ENCODE data around the gene PHF13. TPM values are rescaled to one million over a fixed set of nuclear protein-coding genes. Genes with fewer than 3 reads are reported as not detected.

The PHF13 gene
- total RNA-seq, 1 experiment from 2014 or later = 25.0 TPM

DNA sequence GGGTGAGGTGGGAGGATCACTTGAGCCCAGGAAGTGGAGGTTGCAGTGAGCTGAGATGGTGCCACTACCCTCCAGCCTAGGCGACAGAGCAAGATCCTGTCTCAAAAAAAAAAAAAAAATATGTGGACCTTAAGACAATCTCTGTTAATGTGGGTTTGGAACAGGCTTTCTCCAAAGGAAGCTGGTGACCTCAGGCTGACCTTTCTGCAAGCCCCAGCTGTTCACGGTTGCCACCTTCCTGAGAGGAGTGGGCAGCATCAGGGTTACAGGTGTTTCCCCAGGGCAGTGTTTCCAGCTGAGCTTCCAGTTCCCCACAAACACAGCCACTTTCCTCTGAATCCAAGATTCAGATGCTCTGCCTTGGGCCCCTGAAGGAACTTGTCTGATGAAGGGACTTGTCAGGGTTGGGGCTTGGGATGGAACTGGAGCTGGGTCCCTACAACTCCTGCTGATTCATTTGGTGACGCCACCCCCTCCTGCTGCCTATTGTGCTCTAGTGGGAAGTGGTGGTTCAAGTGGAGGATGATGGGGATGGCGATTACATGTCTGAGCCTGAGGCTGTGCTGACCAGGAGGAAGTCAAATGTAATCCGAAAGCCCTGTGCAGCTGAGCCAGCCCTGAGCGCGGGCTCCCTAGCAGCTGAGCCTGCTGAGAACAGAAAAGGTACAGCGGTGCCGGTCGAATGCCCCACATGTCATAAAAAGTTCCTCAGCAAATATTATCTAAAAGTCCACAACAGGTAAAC is 31.8 kb upstream of the PHF13 start:
- Histone ChIP-seq H3K27ac (no peak overlapping the region), H3K27me3 (no peaks in the 10 kb centered on the region), H3K9me3 (replicated peaks) (no peaks in the 10 kb centered on the region), H3K4me3 (no peak overlapping the region), H3K4me1 (peaks cover 13% of the 10 kb centered on the region; the same call in 1 of the 2 replicates), H3K36me3 (no peaks in the 10 kb centered on the region)
- no peak for DNase-seq

- no peaks in the 10 kb centered on the region for H3K36me3 ChIP-seq
- no peak for DNase-seq
- H3K9me3 ChIP-seq (replicated peaks) = no peaks in the 10 kb centered on the region
- H3K27ac ChIP-seq = no peak overlapping the region
- peaks cover 13% of the 10 kb centered on the region; the same call in 1 of the 2 replicates for H3K4me1 ChIP-seq
- H3K27me3 ChIP-seq = no peaks in the 10 kb centered on the region
- no peak overlapping the region for H3K4me3 ChIP-seq
Measured at GRCh38 chr1:6582370-6582769, 31.2 kb upstream of the PHF13 start.

- Histone ChIP-seq H3K36me3 (peaks cover 9% of the 10 kb centered on the region; the same call in 1 of the 2 replicates), H3K9me3 (replicated peaks) (no peaks in the 10 kb centered on the region), H3K27me3 (no peaks in the 10 kb centered on the region), H3K4me1 (peaks cover 9% of the 10 kb centered on the region; the same call in 1 of the 2 replicates), H3K27ac (no peak overlapping the region), H3K4me3 (no peak overlapping the region)
- no peak for DNase-seq
Measured at GRCh38 chr1:6584126-6585080, 29.1 kb upstream of the PHF13 start.

GRCh38 chr1:6585081-6585722 is 28.3 kb upstream of the PHF13 start:
- Histone ChIP-seq H3K36me3 (peaks cover 16% of the 10 kb centered on the region), H3K4me1 (peaks cover 8% of the 10 kb centered on the region; the same call in 1 of the 2 replicates), H3K27ac (no peak overlapping the region), H3K9me3 (replicated peaks) (no peaks in the 10 kb centered on the region), H3K4me3 (no peak overlapping the region), H3K27me3 (no peaks in the 10 kb centered on the region)
- DNase-seq = no peak

GRCh38 chr1:6585841-6586240 is 27.7 kb upstream of the PHF13 start:
- Histone ChIP-seq H3K9me3 (replicated peaks) (no peaks in the 10 kb centered on the region), H3K27ac (no peak overlapping the region), H3K4me3 (no peak overlapping the region), H3K36me3 (peaks cover 22% of the 10 kb centered on the region), H3K4me1 (peaks cover 4% of the 10 kb centered on the region; the same call in 1 of the 2 replicates), H3K27me3 (no peaks in the 10 kb centered on the region)
- DNase-seq = no peak

DNA sequence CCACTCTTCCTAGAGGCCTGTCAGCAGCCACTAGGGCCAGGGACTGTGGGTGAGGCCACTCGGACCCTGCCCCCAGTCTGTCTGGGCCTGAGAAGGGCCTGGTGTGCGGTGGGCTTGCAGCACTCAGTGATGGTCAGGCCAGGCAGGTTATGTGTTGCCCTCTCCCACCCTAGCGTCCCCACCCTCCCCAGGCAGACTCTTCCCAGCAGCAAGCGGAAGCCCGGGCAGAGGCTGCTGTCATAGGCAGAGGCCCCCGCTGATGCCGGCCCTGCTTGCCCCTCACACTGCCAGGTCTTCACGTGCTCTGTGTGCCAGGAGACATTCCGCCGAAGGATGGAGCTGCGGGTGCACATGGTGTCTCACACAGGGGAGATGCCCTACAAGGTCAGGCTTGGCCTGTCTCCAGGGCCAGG is 27.1 kb upstream of the PHF13 start:
- Histone ChIP-seq H3K4me3 (no peak overlapping the region), H3K27ac (no peak overlapping the region), H3K9me3 (replicated peaks) (no peaks in the 10 kb centered on the region), H3K36me3 (peaks cover 23% of the 10 kb centered on the region), H3K27me3 (no peaks in the 10 kb centered on the region), H3K4me1 (no peaks in the 10 kb centered on the region)
- DNase-seq = no peak

GRCh38 chr1:6587261-6588005 is 26.1 kb upstream of the PHF13 start:
- H3K9me3 ChIP-seq (replicated peaks) = no peaks in the 10 kb centered on the region
- DNase-seq = no peak
- no peaks in the 10 kb centered on the region for H3K4me1 ChIP-seq
- no peak overlapping the region for H3K4me3 ChIP-seq
- H3K36me3 ChIP-seq = peaks cover 28% of the 10 kb centered on the region
- no peaks in the 10 kb centered on the region for H3K27me3 ChIP-seq
- H3K27ac ChIP-seq = no peak overlapping the region

GRCh38 chr1:6588128-6588892 is 25.2 kb upstream of the PHF13 start:
- no peak for DNase-seq
- no peaks in the 10 kb centered on the region for H3K4me1 ChIP-seq

GRCh38 chr1:6588893-6589520 is 24.5 kb upstream of the PHF13 start:
- Histone ChIP-seq H3K9me3 (replicated peaks) (no peaks in the 10 kb centered on the region), H3K27ac (no peak overlapping the region), H3K4me3 (no peak overlapping the region), H3K36me3 (peaks cover 42% of the 10 kb centered on the region), H3K27me3 (no peaks in the 10 kb centered on the region), H3K4me1 (no peaks in the 10 kb centered on the region)
- peak in 1 of 2 experiments; percentile 49 for DNase-seq

More at GRCh38 chr1:6588128-6588892, 25.2 kb upstream of the PHF13 start:
- Histone ChIP-seq H3K27me3 (no peaks in the 10 kb centered on the region), H3K27ac (no peak overlapping the region), H3K4me3 (no peak overlapping the region), H3K9me3 (replicated peaks) (no peaks in the 10 kb centered on the region), H3K36me3 (peaks cover 36% of the 10 kb centered on the region)

GRCh38 chr1:6590046-6590445 is 23.5 kb upstream of the PHF13 start:
- H3K4me3 ChIP-seq = no peak overlapping the region
- no peak overlapping the region for H3K27ac ChIP-seq
- no peaks in the 10 kb centered on the region for H3K4me1 ChIP-seq
- H3K27me3 ChIP-seq = no peaks in the 10 kb centered on the region
- H3K9me3 ChIP-seq (replicated peaks) = no peaks in the 10 kb centered on the region
- H3K36me3 ChIP-seq = peaks cover 52% of the 10 kb centered on the region
- no peak for DNase-seq

GRCh38 chr1:6591222-6591621 is 22.3 kb upstream of the PHF13 start:
- H3K36me3 ChIP-seq = peaks cover 63% of the 10 kb centered on the region
- DNase-seq = no peak
- H3K27ac ChIP-seq = no peak overlapping the region
- H3K27me3 ChIP-seq = no peaks in the 10 kb centered on the region
- H3K4me1 ChIP-seq = no peaks in the 10 kb centered on the region
- H3K4me3 ChIP-seq = no peak overlapping the region
- no peaks in the 10 kb centered on the region for H3K9me3 ChIP-seq (replicated peaks)

- H3K4me3 ChIP-seq = no peak overlapping the region
- H3K9me3 ChIP-seq (replicated peaks) = no peaks in the 10 kb centered on the region
- H3K36me3 ChIP-seq = peaks cover 67% of the 10 kb centered on the region
- no peaks in the 10 kb centered on the region for H3K4me1 ChIP-seq
- H3K27me3 ChIP-seq = no peaks in the 10 kb centered on the region
- no peak overlapping the region for H3K27ac ChIP-seq
- DNase-seq = no peak
Measured at GRCh38 chr1:6591644-6592043, 21.9 kb upstream of the PHF13 start.

- Histone ChIP-seq H3K4me1 (no peaks in the 10 kb centered on the region), H3K27ac (no peak overlapping the region), H3K9me3 (replicated peaks) (no peaks in the 10 kb centered on the region), H3K36me3 (peaks cover 75% of the 10 kb centered on the region), H3K27me3 (no peaks in the 10 kb centered on the region), H3K4me3 (no peak overlapping the region)
- no peak for DNase-seq
Measured at GRCh38 chr1:6592441-6592840, 21.1 kb upstream of the PHF13 start.
